Heart left ventricle (tissue), 13 donors: ENCODE data around the gene KIF5A.

Source experiments
- POLR2A ChIP-seq, 2 donors: fragments of 450-650 bp; IDR thresholded peaks; one replicate each; pipeline ENCODE4 v1.6.1; 2017; ENCODE audit warnings: antibody characterized with exemption in 2 of 2, mild to moderate bottlenecking in 2 of 2, moderate library complexity in 2 of 2
- TF ChIP-seq, protein P1 (sequence below), 12 donors: fragments of 200-600 bp; sonication (generic) in 4 of 12; IDR thresholded peaks; one replicate each; pipeline versions ENCODE4 v1.5.0 to v1.8.0; 2018 to 2022; ENCODE audit warnings: antibody characterized with exemption in 12 of 12, mild to moderate bottlenecking in 5 of 12
- donor health status: ischemic (EF 13 %, LVEDD 7.1; RV severe dilation, severe dysfunction).
- donor health status: DM: no; HTN: yes; CAD: no.
- donor health status: DM: no; HTN: no; CAD: no.
- donor health status: ischemic (EF 25% LVEDD 6.9; RV normal size, moderate dysfunction).
- donor health status: ischemic (EF 25% LVEDD 5.7; RV mildly dilated, moderate dysfunction).
- donor health status: ischemic (EF 35%, LVEDD 5.7; RV mildly dilated, moderate dysfunction).
- donor health status: nonischemic (EF 11% LVEDD 7.7; RV severe dilation, severe dysfunction).
- donor health status: DM: yes; HTN: yes; CAD: no.
- donor health status: PGD.
- donor health status: ischemic (EF 29% LVEDD 5.4; RV normal size, mild dysfunction).
- donor health status: nonischemic (EF 23%, LVEDD 6.1; RV moderate dilation, normal function).

DNA sequence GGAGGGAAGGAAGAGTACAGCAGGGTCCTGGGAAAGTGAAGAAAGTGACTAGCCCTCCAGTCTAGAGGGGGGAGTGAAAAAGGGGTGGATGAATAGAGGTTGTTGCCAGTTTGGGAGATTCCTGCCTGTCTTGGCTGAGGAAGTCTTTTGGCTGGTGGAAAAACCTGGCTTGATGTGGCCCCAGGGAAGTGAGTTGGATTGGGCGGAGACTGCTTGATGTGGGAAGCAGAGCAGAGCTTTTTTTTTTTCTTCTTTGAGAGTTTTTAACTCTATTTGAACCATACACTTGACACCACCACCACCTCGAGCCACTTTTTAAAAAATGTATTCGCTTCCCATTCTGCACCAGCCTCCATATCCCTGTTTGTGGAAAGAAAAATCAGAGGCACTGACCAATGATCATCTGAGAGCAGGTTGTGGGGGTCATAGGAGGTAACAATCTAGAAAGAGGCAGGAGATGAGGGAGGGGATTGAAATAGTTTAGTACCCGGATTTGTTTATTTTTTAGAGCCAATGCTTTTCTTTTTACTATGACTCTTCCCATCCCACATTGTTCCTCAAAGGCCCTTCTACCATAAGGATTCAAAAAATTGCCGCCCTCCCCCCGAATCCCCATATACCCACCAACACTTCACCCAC lies 54.1 kb downstream of the KIF5A start:
- TF ChIP-seq, protein P1, sequence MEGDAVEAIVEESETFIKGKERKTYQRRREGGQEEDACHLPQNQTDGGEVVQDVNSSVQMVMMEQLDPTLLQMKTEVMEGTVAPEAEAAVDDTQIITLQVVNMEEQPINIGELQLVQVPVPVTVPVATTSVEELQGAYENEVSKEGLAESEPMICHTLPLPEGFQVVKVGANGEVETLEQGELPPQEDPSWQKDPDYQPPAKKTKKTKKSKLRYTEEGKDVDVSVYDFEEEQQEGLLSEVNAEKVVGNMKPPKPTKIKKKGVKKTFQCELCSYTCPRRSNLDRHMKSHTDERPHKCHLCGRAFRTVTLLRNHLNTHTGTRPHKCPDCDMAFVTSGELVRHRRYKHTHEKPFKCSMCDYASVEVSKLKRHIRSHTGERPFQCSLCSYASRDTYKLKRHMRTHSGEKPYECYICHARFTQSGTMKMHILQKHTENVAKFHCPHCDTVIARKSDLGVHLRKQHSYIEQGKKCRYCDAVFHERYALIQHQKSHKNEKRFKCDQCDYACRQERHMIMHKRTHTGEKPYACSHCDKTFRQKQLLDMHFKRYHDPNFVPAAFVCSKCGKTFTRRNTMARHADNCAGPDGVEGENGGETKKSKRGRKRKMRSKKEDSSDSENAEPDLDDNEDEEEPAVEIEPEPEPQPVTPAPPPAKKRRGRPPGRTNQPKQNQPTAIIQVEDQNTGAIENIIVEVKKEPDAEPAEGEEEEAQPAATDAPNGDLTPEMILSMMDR (IDR thresholded peaks at IDR 0.05) = no peak
- TF ChIP-seq POLR2A (IDR thresholded peaks at IDR 0.05) = no peak
